Body of pancreas (tissue), 4 donors: ENCODE data around the gene DPYD. TPM values are rescaled to one million over a fixed set of nuclear protein-coding genes. Genes with fewer than 3 reads are reported as not detected.
"Not testable (repeated sequence)": the region's sequence is repeated elsewhere in the genome, so short reads cannot be mapped to it uniquely, and the experiment has no call there.

Source experiments
- ATAC-seq: fragments of 150-250 bp; one replicate; pipeline ENCODE4 v1.9.1; 2016
- DNase-seq, 4 donors: peaks; one replicate each; pipeline ENCODE4 v3.0.0-alpha.2; 2019
- H3K27ac ChIP-seq, 4 donors: fragments of 200-600 bp; sonication (generic); 1 replicate in 3 of 4; 2 replicates in 1 of 4; pipeline versions ENCODE4 v1.5.1 to v1.6.1; 2016 to 2019; ENCODE audit warnings: mild to moderate bottlenecking in 1 of 4, mixed read lengths in 1 of 4, moderate library complexity in 1 of 4
- H3K27me3 ChIP-seq, 2 donors: fragments of 200-600 bp; sonication (generic); one replicate each; pipeline ENCODE4 v1.6.0; 2016; ENCODE audit warnings: mild to moderate bottlenecking in 1 of 2
- H3K36me3 ChIP-seq, 2 donors: fragments of 200-600 bp; sonication (generic); replicated peaks in 1 of 2; 2 replicates each; pipeline ENCODE4 v1.5.1; 2016; ENCODE audit warnings: low read depth in 2 of 2; ENCODE audit not compliant: insufficient read depth in 1 of 2
- H3K4me1 ChIP-seq: fragments of 200-600 bp; sonication (generic); one replicate; pipeline ENCODE4 v1.6.0; 2016
- H3K4me3 ChIP-seq, 2 donors: fragments of 200-600 bp; sonication (generic); 1 replicate in 1 of 2; 2 replicates in 1 of 2; pipeline ENCODE4 v1.5.1; 2016 to 2019
- H3K9me3 ChIP-seq, 3 donors: fragments of 200-600 bp; sonication (generic); 1 replicate in 2 of 3; 2 replicates in 1 of 3; pipeline ENCODE4 v1.5.1; 2016
- POLR2A ChIP-seq, 3 donors: fragments of 450-650 bp; IDR thresholded peaks; one replicate each; pipeline ENCODE4 v1.6.1; 2016; ENCODE audit warnings: antibody characterized with exemption in 3 of 3, mild to moderate bottlenecking in 2 of 3
- WGBS, 2 donors: methylation state at CpG; one replicate each; pipeline ENCODE4 v1.1.5; 2017; 5-methylcytosine and 5-hydroxymethylcytosine counted together
- intact Hi-C: fragments of 100-400 bp; cut with DNase I; formaldehyde crosslinking; loops from one replicate; pipeline ENCODE4 v1.15.1; 2023
- total RNA-seq, 2 donors: library from RNA; depleted of rRNA; stranded (reverse); fragments of >200 nt; gene quantifications; one replicate each; pipeline ENCODE4 v1.1.0, GENCODE V29; 2016
- TF ChIP-seq, protein P1 (sequence below), 7 experiments: fragments of 450-650 bp in 4 of 7; fragments of 200-600 bp in 3 of 7; sonication (generic) in 3 of 7; IDR thresholded peaks; one replicate each; pipeline ENCODE4 v1.5.1; 2016 to 2019; ENCODE audit warnings: antibody characterized with exemption in 7 of 7

DPYD gene
- total RNA-seq, 2 donors from 2014 or later = 13.8 to 17.1 TPM

DNA sequence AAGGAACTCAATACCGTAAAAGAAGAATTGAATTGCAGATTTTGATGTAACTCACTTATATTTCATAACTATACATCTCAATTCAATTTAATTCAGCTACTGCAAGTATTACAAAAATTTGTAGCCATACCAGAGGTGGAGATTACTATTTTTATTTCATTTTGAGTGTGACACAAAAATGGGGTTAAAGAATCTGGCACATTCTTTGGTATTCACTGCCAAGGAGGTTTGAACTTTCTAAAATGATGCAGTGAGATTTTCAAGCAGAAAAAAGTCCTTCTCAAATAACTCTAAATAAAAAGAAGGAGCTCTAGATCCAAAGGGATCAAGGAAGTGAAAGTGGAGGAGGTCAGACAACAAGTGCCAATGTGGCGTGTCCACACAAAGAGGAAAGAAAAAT lies 569.0 kb downstream of the DPYD start:
- intact Hi-C loops = no loop called here
- TF ChIP-seq, protein P1, sequence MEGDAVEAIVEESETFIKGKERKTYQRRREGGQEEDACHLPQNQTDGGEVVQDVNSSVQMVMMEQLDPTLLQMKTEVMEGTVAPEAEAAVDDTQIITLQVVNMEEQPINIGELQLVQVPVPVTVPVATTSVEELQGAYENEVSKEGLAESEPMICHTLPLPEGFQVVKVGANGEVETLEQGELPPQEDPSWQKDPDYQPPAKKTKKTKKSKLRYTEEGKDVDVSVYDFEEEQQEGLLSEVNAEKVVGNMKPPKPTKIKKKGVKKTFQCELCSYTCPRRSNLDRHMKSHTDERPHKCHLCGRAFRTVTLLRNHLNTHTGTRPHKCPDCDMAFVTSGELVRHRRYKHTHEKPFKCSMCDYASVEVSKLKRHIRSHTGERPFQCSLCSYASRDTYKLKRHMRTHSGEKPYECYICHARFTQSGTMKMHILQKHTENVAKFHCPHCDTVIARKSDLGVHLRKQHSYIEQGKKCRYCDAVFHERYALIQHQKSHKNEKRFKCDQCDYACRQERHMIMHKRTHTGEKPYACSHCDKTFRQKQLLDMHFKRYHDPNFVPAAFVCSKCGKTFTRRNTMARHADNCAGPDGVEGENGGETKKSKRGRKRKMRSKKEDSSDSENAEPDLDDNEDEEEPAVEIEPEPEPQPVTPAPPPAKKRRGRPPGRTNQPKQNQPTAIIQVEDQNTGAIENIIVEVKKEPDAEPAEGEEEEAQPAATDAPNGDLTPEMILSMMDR (IDR thresholded peaks at IDR 0.05) = no peak
- no peak for TF ChIP-seq POLR2A (IDR thresholded peaks at IDR 0.05)
- no peak for ATAC-seq

DNA sequence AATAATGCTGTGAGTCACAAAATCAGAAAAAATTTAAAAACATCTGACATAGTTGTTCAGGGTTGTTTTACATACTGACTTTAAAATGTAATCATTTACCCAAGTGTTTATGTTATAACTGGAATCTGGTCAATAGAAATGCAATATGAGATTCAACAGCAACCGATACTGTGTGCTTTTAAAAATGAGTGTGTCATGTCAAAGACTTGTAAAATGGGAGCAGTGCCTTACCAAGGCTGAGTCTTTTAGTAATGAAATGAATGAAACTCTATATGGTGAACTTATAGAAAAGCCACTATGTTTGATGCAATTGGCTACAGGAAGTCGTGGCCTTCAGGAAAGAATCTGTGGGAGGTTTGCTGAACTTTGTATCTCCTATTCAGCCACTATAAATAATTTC lies 570.2 kb downstream of the DPYD start:
- no peak for ATAC-seq
- intact Hi-C loops = no loop called here

More for the DNA sequence above, 569.0 kb downstream of the DPYD start:
- Histone ChIP-seq H3K4me3 (no peak overlapping the region), H3K4me1 (no peaks in the 10 kb centered on the region), H3K36me3 (no peaks in the 10 kb centered on the region), H3K27me3 (no peaks in the 10 kb centered on the region), H3K9me3 (no peaks in the 10 kb centered on the region), H3K27ac (no peak overlapping the region)
- 84 to 89% methylated on average over 2 of the region's 2 CpGs for WGBS, 2 donors
- no peak for DNase-seq

DNA sequence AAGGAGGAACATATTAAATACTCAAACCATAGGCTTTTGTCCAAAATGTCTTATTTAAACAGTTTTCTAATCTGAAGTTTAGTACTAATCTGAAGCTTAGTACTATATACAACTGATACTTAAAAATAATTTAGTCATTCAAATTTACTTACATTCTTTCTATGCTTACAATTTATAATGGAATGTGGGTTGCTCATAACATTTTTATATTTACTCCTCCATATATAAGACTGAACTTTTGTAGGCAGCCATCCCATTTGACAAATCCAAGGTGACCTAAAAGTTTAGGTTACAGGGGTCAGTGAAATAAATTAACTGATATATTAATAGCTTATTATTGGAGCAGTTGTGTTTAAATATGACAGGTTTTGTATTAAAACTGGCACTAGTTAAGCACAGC lies 570.6 kb downstream of the DPYD start:
- Histone ChIP-seq H3K27ac (no peak overlapping the region), H3K4me3 (no peak overlapping the region), H3K27me3 (no peaks in the 10 kb centered on the region), H3K36me3 (no peaks in the 10 kb centered on the region), H3K4me1 (no peaks in the 10 kb centered on the region), H3K9me3 (no peaks in the 10 kb centered on the region)
- no peak for DNase-seq
- no peak for ATAC-seq
- TF ChIP-seq, protein P1 (IDR thresholded peaks at IDR 0.05) = no peak
- no peak for TF ChIP-seq POLR2A (IDR thresholded peaks at IDR 0.05)
- intact Hi-C loops = no loop called here

More for the DNA sequence above, 570.2 kb downstream of the DPYD start:
- TF ChIP-seq POLR2A (IDR thresholded peaks at IDR 0.05) = no peak
- TF ChIP-seq, protein P1 (IDR thresholded peaks at IDR 0.05) = no peak
- H3K27me3 ChIP-seq = no peaks in the 10 kb centered on the region
- H3K4me1 ChIP-seq = no peaks in the 10 kb centered on the region
- no peak for DNase-seq
- no peaks in the 10 kb centered on the region for H3K9me3 ChIP-seq
- no peak overlapping the region for H3K27ac ChIP-seq
- WGBS, 2 donors = 61 to 63% methylated on average over 2 of the region's 2 CpGs
- H3K36me3 ChIP-seq = no peaks in the 10 kb centered on the region
- H3K4me3 ChIP-seq = no peak overlapping the region

GRCh38 chr1:97349794-97350193 lies 571.0 kb downstream of the DPYD start:
- H3K27ac ChIP-seq, ATAC-seq, H3K27me3 ChIP-seq, H3K4me3 ChIP-seq, H3K4me1 ChIP-seq, intact Hi-C loops, H3K9me3 ChIP-seq, H3K36me3 ChIP-seq, DNase-seq: not testable (repeated sequence)
- 100% methylated on average over 1 of the region's 1 CpG for WGBS, 2 donors

DNA sequence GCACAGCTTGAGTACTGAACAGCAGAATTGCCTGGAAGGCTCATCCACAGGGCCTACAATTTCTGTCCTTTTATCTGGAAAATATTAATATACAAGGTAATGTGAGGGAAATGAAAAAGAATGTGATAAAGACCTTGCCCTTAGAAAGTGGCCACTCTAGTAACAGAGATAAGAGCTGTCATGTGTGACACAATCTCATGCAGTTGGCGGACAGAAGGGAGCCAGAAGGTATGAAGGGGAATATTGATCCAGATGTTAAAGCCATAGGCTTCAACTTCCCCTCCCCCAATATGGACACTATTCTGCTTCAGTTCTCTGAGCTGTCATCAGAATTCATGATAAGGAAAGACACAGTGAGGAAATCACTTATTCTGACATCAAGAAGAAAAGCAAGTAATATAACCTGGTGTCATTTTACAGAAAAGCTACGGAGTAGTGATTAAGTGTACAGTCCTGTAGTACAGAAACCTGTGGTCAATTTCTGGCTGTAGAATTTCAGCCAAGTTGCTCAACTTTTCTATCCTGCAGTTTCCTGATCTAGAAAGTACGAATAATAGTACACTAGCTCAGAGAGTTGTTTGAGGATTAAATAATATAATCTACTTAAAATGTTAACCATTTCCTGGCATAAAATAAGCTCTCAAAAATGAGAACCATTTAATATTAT lies 572.1 kb downstream of the DPYD start:
- no peak for DNase-seq
- H3K4me3 ChIP-seq = no peak overlapping the region
- intact Hi-C loops = no loop called here
- no peaks in the 10 kb centered on the region for H3K9me3 ChIP-seq
- TF ChIP-seq, protein P1 (IDR thresholded peaks at IDR 0.05) = no peak
- TF ChIP-seq POLR2A (IDR thresholded peaks at IDR 0.05) = no peak
- no peaks in the 10 kb centered on the region for H3K27me3 ChIP-seq
- no peaks in the 10 kb centered on the region for H3K36me3 ChIP-seq
- 55 to 56% methylated on average over 3 of the region's 3 CpGs for WGBS, 2 donors
- H3K27ac ChIP-seq = no peak overlapping the region
- ATAC-seq = no peak
- no peaks in the 10 kb centered on the region for H3K4me1 ChIP-seq
